CD14-positive monocyte (primary cell): Measurements from ENCODE around the gene C15orf62. TPM values are rescaled to one million over a fixed set of nuclear protein-coding genes. Genes with fewer than 3 reads are reported as not detected.

Experiments
- DNase-seq, 3 donors: peaks; one replicate each; pipeline ENCODE4 v3.0.0-alpha.2; 2011 to 2022
- H2AFZ ChIP-seq: 2 replicates; pipeline ENCODE4 v1.6.0; 2012; ENCODE audit warnings: mild to moderate bottlenecking, low read depth, low read length, inconsistent platforms; ENCODE audit not compliant: insufficient read depth, poor library complexity, severe bottlenecking
- H3K27ac ChIP-seq, 2 donors: 1 replicate in 1 of 2; 2 replicates in 1 of 2; pipeline ENCODE4 v1.5.1; 2012 to 2013; ENCODE audit warnings: low read length in 2 of 2, control low read depth in 1 of 2, inconsistent platforms in 1 of 2, low read depth in 1 of 2, mild to moderate bottlenecking in 1 of 2
- H3K27me3 ChIP-seq, 2 donors: one replicate each; pipeline versions ENCODE4 v1.6.0 to v1.6.1; 2011 to 2013; ENCODE audit warnings: low read length in 2 of 2; ENCODE audit not compliant: control insufficient read depth in 2 of 2, insufficient read depth in 2 of 2
- H3K36me3 ChIP-seq, 2 donors: replicated peaks in 1 of 2; 1 replicate in 1 of 2; 2 replicates in 1 of 2; pipeline versions ENCODE4 v1.5.1 to v1.6.1; 2012 to 2013; ENCODE audit warnings: low read length in 2 of 2, control low read depth in 1 of 2, inconsistent platforms in 1 of 2, mild to moderate bottlenecking in 1 of 2; ENCODE audit not compliant: insufficient read depth in 2 of 2, control insufficient read depth in 1 of 2
- H3K4me1 ChIP-seq, 2 donors: 1 replicate in 1 of 2; 2 replicates in 1 of 2; pipeline versions ENCODE4 v1.5.1 to v1.6.1; 2012 to 2013; ENCODE audit warnings: low read length in 2 of 2, control low read depth in 1 of 2, inconsistent platforms in 1 of 2, mild to moderate bottlenecking in 1 of 2, moderate library complexity in 1 of 2; ENCODE audit not compliant: insufficient read depth in 2 of 2, control insufficient read depth in 1 of 2
- H3K4me2 ChIP-seq: replicated peaks from 2 replicates; pipeline ENCODE3; 2012; ENCODE audit warnings: low read length, moderate library complexity, mild to moderate bottlenecking; ENCODE audit not compliant: poor library complexity, severe bottlenecking; ENCODE audit errors: extremely low read depth
- H3K4me3 ChIP-seq, 3 experiments: fragments of 200-600 bp in 1 of 3; sonication (generic) in 1 of 3; replicated peaks in 1 of 3; 1 replicate in 2 of 3; 2 replicates in 1 of 3; pipeline ENCODE4 v1.5.1; 2011 to 2013; ENCODE audit warnings: low read length in 3 of 3, mild to moderate bottlenecking in 3 of 3, control low read depth in 2 of 3, low read depth in 2 of 3, inconsistent platforms in 1 of 3, moderate library complexity in 1 of 3
- H3K79me2 ChIP-seq: 2 replicates; pipeline ENCODE4 v1.6.0; 2012; ENCODE audit warnings: mild to moderate bottlenecking, control low read depth, inconsistent platforms, low read length, moderate library complexity; ENCODE audit not compliant: insufficient read depth
- H3K9ac ChIP-seq: 2 replicates; pipeline ENCODE4 v1.6.0; 2017; ENCODE audit warnings: low read length, mild to moderate bottlenecking; ENCODE audit not compliant: insufficient read depth, poor library complexity, severe bottlenecking
- H3K9me3 ChIP-seq, 2 donors: replicated peaks in 1 of 2; 1 replicate in 1 of 2; 2 replicates in 1 of 2; pipeline versions ENCODE4 v1.5.1 to v1.6.1; 2012 to 2013; ENCODE audit warnings: low read length in 2 of 2, control low read depth in 1 of 2; ENCODE audit not compliant: control insufficient read depth in 1 of 2, insufficient read depth in 1 of 2
- H4K20me1 ChIP-seq: 2 replicates; pipeline ENCODE4 v1.6.0; 2012; ENCODE audit warnings: mild to moderate bottlenecking, low read length, control low read depth, moderate library complexity; ENCODE audit not compliant: insufficient read depth
- H3K27ac Mint-ChIP-seq, 7 donors: one replicate each; pipeline ENCODE4 v1.8.0; 2020; ENCODE audit warnings: mild to moderate bottlenecking in 7 of 7, mixed read lengths in 7 of 7, moderate library complexity in 6 of 7, inconsistent platforms in 2 of 7
- H3K27me3 Mint-ChIP-seq, 3 donors: one replicate each; pipeline ENCODE4 v1.8.0; 2021 to 2022; ENCODE audit warnings: low read depth in 3 of 3, mild to moderate bottlenecking in 3 of 3, mixed read lengths in 3 of 3, moderate library complexity in 3 of 3, inconsistent platforms in 1 of 3
- H3K36me3 Mint-ChIP-seq, 2 donors: one replicate each; pipeline ENCODE4 v1.8.0; 2020; ENCODE audit warnings: mixed read lengths in 2 of 2, inconsistent platforms in 1 of 2, mild to moderate bottlenecking in 1 of 2
- H3K4me1 Mint-ChIP-seq: one replicate; pipeline ENCODE4 v1.8.0; 2020; ENCODE audit warnings: mild to moderate bottlenecking, mixed read lengths
- H3K4me3 Mint-ChIP-seq, 2 donors: one replicate each; pipeline ENCODE4 v1.8.0; 2020; ENCODE audit warnings: mild to moderate bottlenecking in 2 of 2, mixed read lengths in 2 of 2, moderate library complexity in 1 of 2
- H3K9me3 Mint-ChIP-seq, 7 donors: one replicate each; pipeline ENCODE4 v1.8.0; 2020 to 2022; ENCODE audit warnings: mixed read lengths in 7 of 7, mild to moderate bottlenecking in 6 of 7, moderate library complexity in 6 of 7, inconsistent platforms in 2 of 7
- CTCF ChIP-seq: fragments of 200-600 bp; IDR thresholded peaks from one replicate; pipeline ENCODE4 v1.8.0; 2022; ENCODE audit warnings: antibody characterized with exemption, mild to moderate bottlenecking
- WGBS: methylation state at CpG from one replicate; pipeline ENCODE4 v1.1.5; 2013; ENCODE audit warnings: missing lambda C conversion rate; ENCODE audit not compliant: insufficient coverage; 5-methylcytosine and 5-hydroxymethylcytosine counted together
- intact Hi-C, 2 donors: fragments of 100-400 bp; cut with micrococcal nuclease; formaldehyde crosslinking; loops; one replicate each; pipeline versions ENCODE4 v1.15.0 to v1.15.1; 2023
- polyA plus RNA-seq, 3 donors: library from polyadenylated mRNA; depleted of rRNA in 1 of 3; unstranded in 2 of 3; stranded (reverse) in 1 of 3; fragments of 300-500 nt in 2 of 3; fragments of >200 nt in 1 of 3; fragmentation: Illumina TruSeq in 2 of 3; gene quantifications; 1 replicate in 2 of 3; 2 replicates in 1 of 3; pipeline ENCODE4 v1.2.3, GENCODE V29; 2012 to 2021

C15orf62 gene
- polyA plus RNA-seq, 3 donors, result 0.23 to 0.25 TPM; not detected in 1

- H3K4me1 ChIP-seq, result peaks cover 22 to 30% of the 10 kb centered on the region in 2 donors
- no peak overlapping the region for H3K4me2 ChIP-seq
- intact Hi-C loops, result no loop called here
- no peak overlapping the region for H3K9ac ChIP-seq
- Mint-ChIP-seq H3K4me3 (no peak overlapping the region), H3K27me3 (peaks cover 0 to 2% (median 0%) of the 10 kb centered on the region in 3 donors), H3K4me1 (peaks cover 34% of the 10 kb centered on the region), H3K36me3 (peaks cover 17 to 39% of the 10 kb centered on the region in 2 donors), H3K27ac (no peak overlapping the region), H3K9me3 (no peaks in the 10 kb centered on the region)
- H3K36me3 ChIP-seq, result peaks cover 4 to 27% of the 10 kb centered on the region in 2 donors
- H3K27ac ChIP-seq, result no peak overlapping the region
- DNase-seq, result no peak
- no peak for TF ChIP-seq CTCF
- H3K9me3 ChIP-seq, result no peaks in the 10 kb centered on the region
- no peaks in the 10 kb centered on the region for H3K27me3 ChIP-seq
- peaks cover 59% of the 10 kb centered on the region for H4K20me1 ChIP-seq
- peaks cover 19% of the 10 kb centered on the region for H3K79me2 ChIP-seq
- H3K4me3 ChIP-seq, result no peak overlapping the region
- WGBS, result no CpG with 5 or more reads among the region's 3 CpGs
- H2AFZ ChIP-seq, result no peak overlapping the region
These were observed 20.9 kb downstream of the C15orf62 start for GRCh38 chr15:40790718-40791117.

- no peak overlapping the region for H3K27ac ChIP-seq
- H3K9me3 Mint-ChIP-seq, result no peaks in the 10 kb centered on the region
- H3K4me3 ChIP-seq, result no peak overlapping the region
- H3K27me3 ChIP-seq, result no peaks in the 10 kb centered on the region
- no peak for TF ChIP-seq CTCF
- peaks cover 52% of the 10 kb centered on the region for H4K20me1 ChIP-seq
- H3K36me3 Mint-ChIP-seq, result peaks cover 16 to 34% of the 10 kb centered on the region in 2 donors
- peaks cover 15% of the 10 kb centered on the region for H3K79me2 ChIP-seq
- DNase-seq, result no peak
- no peak overlapping the region for H3K4me3 Mint-ChIP-seq
- no peaks in the 10 kb centered on the region for H3K9me3 ChIP-seq
- H2AFZ ChIP-seq, result no peak overlapping the region
- peaks cover 4 to 27% of the 10 kb centered on the region in 2 donors for H3K36me3 ChIP-seq
- no peaks in the 10 kb centered on the region for H3K27me3 Mint-ChIP-seq
- peaks cover 18 to 33% of the 10 kb centered on the region in 2 donors for H3K4me1 ChIP-seq
- H3K4me1 Mint-ChIP-seq, result peaks cover 36% of the 10 kb centered on the region
- intact Hi-C loops, result no loop called here
- WGBS, result 67% methylated on average over 1 of the region's 3 CpGs
- H3K9ac ChIP-seq, result no peak overlapping the region
- no peak overlapping the region for H3K27ac Mint-ChIP-seq
- no peak overlapping the region for H3K4me2 ChIP-seq
These were observed 22.6 kb downstream of the C15orf62 start for GRCh38 chr15:40792394-40792793.
